GM18498 (cell line): ENCODE measurements around the gene TDRD9.

Experiments
- ATAC-seq: cut with Tn5 transposase; IDR thresholded peaks from one replicate; pipeline ENCODE4 v1.9.1; 2021; ENCODE audit warnings: mild to moderate bottlenecking, moderate library complexity; ENCODE audit not compliant: unreplicated experiment

TDRD9 gene

DNA sequence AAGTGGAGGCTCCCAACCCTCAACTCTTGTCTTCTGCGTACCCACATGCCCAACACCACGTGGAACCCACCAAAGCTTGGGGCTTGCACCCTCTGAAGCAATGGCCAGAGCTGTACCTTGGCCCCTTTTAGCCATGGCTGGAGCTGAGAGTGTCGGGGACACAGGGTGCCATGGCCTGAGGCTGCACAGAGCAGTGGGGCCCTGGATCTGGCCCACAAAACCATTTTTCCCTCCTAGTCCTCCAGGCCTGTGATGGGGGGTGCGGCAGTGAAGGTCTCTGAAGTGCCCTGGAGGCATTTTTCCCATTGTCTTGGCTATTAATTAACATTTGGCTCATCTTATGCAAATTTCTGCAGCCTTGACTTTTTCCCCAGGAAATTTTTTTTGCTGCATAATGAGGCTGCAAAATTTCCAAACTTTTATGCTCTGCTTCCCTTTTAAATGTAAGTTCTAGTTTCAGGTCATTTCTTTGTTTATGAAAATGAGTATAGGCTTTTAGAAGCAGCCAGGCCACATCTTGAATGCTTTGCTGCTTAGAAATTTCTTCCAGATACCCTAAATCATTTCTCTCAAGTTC, 138.6 kb downstream of the TDRD9 start:
- ATAC-seq: no peak

DNA sequence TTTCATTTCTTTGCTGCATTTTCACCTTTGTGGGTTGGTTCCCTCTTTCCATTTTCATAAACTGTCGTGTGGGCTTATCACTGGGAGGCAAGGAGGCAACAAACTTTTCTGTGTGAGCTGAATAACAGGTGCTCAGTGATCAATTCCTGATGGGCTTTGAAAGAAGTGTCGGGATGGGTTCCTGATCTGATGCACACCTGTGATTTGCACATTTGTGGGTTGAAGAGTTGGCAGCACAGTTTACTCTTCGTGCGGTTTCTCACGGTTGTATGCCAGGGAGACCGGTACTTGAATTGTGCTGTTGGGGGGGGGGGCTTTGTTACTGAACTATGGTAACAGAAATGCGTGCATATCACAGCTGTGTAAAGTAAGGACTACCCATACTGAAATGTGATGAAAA, 141.3 kb downstream of the TDRD9 start:
- ATAC-seq: no peak

- no peak for ATAC-seq
These were observed 144.3 kb downstream of the TDRD9 start for GRCh38 chr14:104072586-104072985.

GRCh38 chr14:104073764-104074163, 145.5 kb downstream of the TDRD9 start:
- ATAC-seq: no peak

DNA sequence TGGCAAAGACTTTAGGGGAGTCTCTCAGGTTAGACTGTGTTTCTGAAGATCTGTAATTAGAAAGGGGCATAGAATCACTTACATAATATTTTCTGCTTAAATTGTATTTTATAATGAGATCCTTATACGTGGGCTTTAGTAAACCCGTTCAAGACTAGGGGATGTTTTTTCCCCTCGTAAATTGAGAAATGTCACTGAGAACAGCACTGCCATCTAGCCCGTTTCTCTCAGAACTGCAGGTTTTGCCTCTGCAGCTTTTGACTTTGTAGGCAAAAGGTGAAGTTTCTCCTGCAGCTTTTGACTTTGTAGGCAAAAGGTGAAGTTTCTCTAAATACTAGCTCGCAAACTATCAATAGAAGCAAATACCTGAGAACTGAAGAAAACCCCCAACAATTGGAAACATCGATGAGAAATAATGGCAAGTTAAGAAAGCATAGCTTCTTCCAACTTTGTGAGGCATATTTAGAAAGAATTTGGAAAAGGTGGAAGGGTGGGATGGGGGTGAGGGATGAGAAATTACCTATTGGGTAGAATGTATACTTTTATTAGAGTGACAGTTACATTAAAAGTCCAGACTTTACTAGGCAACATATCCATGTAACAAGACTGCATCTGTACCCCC, 147.4 kb downstream of the TDRD9 start:
- ATAC-seq: no peak

- ATAC-seq: no peak
These were observed 148.5 kb downstream of the TDRD9 start for GRCh38 chr14:104076743-104077142.

- peak; percentile 92 for ATAC-seq
These were observed 149.8 kb downstream of the TDRD9 start for GRCh38 chr14:104078031-104078455.

- ATAC-seq: no peak
These were observed 152.4 kb downstream of the TDRD9 start for GRCh38 chr14:104080376-104081260.

DNA sequence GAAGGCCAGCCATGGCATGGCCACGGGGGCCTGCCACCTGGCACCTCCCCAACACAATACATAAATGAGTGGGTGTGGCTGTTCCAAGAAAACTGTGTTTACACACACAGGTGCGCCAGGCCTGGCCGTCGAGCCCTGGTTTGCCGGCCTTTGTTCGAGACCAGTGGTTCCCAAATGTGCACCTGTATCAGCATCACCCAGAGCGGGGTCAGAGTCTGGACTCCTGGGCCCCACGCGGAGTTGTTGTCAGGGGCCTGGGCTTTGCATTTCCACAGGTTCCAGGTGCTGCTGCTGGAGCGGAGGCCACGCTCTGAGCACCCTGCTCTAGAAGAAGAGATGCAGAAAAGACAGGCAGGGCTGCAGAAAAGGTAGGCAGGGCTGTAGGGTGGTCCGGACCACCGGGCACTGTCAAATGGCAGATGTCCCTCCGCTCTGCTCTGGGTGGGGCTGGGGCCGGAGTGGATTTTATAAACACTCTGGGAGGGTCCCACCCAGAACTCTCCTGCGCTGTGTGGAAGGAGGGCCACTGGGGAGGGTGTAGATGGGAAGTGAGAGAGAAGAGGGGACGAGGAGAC, 153.1 kb downstream of the TDRD9 start:
- ATAC-seq: no peak

GRCh38 chr14:104081951-104082464, 153.8 kb downstream of the TDRD9 start:
- ATAC-seq: no peak

GRCh38 chr14:104082807-104083206, 154.6 kb downstream of the TDRD9 start:
- no peak for ATAC-seq

DNA sequence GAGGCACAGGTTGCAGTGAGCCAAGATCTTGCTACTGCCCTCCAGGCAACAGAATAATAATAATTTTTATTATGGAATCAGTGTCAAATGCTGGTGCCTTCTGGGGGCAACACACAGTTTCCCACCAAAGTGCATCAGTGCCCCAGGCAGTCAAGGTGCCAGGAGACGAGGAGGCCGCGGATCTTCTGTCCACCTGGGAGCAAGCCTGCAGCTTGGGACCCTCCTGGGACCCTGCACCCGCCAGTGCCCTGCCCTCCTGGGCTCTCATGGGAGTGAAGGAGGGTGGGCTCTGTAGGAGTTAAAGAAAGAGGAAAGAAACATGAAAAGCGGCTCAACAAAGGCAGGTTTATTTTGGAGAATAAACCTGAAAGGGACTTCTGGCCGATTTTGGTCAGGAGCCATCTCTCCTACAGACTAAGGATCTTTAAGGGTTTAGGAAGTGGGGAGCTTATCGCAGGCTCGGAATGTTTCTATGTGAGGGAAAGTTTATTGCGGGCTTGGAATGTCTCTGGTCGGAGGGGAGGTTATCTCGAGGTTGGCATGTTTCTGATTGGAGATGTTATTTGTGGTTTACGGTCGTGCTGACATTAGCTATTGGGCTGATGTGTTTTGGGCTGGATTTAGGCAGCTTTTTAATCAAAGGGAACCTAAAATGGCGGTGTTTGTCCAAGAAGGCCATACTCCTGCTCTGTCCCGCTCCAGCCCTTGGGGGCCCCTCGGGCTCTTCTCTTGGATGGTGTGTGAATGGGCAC, 156.2 kb downstream of the TDRD9 start:
- ATAC-seq: no peak

GRCh38 chr14:104085032-104085888, 157.0 kb downstream of the TDRD9 start, which contains the start of gene ASPG:
TSS of gene ASPG (plus strand) at chr14:104085700. CDS start at chr14:104085771, 71 bp downstream.
- no peak for ATAC-seq

GRCh38 chr14:104085889-104086201, 157.6 kb downstream of the TDRD9 start:
- no peak for ATAC-seq

DNA sequence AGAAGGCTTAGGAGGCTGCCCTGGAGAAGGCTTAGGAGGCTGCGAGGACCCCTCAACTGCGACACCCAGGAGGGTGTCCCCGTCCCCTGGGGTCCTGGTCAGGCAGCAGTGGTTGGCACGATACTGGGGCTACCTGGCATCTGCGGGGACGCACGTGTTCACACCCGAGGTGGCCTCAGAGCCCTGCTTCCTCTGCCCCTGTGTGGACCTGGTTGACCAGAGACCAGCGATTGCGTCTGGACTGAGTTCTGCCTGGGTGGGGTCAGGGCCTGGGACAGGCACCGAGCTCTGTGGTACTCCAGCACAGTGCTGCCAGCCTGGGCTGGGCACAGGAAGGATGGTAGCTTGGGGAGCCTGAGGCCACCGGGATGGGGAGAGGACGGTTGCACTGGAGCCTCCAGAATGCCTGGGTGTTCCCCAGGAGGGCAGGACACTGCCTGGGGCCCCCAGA, 158.0 kb downstream of the TDRD9 start:
- no peak for ATAC-seq

DNA sequence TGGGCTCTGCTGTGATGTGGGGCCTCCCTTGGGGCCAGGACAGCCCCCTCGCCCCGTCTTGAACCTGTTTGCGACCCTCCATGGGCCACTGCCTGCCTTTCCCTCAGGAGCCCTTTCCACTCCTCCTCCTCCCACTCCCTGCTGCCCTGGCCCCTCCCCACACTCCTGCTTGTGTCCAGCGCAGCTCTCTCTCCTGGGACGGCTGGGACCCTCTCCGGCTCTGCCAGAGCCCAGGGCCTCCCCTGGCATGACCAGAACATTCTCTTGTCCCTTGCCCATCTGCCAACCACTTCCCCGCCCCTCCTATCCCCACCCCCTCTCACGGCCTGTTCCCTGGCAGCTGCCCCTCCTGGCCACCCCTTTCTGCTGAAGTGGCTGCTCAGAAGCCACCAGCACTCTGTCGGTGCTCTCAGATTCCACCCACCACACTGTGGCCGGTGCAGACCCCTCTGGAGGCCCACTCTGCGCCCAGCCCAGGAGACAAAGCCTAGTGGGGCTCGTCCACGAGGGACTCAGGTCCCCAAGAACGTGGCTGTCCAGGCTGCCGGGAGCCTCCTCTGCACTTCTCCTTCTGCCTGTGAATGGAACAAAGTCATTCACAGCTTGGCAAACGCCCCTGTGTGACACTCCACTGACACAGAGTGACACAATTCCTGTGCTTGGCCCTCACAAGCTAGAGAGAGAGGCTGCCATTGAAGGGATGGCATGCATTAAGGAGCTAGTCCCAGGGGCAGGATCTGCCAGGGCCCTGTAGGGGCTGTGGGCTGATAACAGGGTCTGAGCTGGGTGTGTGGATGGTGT, 158.6 kb downstream of the TDRD9 start:
- no peak for ATAC-seq

- no peak for ATAC-seq
These were observed 159.2 kb downstream of the TDRD9 start for GRCh38 chr14:104087505-104087904.

- ATAC-seq: no peak
These were observed 160.0 kb downstream of the TDRD9 start for GRCh38 chr14:104087981-104088850.
